K562 (cell line): Measurements from ENCODE around the gene ARHGAP23. TPM values are rescaled to one million over a fixed set of nuclear protein-coding genes. Genes with fewer than 3 reads are reported as not detected.
A peak's percentile ranks its signal among the peaks of the same experiment; 100 is the strongest.

Source experiments
- ATAC-seq: fragments of 200-7000 bp; cut with Tn5 transposase; 3 replicates; pipeline ENCODE4 v1.9.1; 2020; ENCODE audit warnings: moderate library complexity
- BruUV-seq: library from RNA; stranded (reverse); fragments of 400-500 nt; replicated peaks from 2 replicates; lab custom pipeline; 2021; lab: Mats Ljungman, UMichigan
- CTCF ChIA-PET: fragments of 300-600 bp; formaldehyde crosslinking; extraction: SDS; loops from one replicate; lab custom pipeline; 2021; ENCODE audit warnings: low intra/inter-chr PET ratio; lab: Yijun Ruan, JAX
- POLR2A ChIA-PET: fragments of 300-600, 350-650 bp; sonication (Branson Sonifier 250); formaldehyde crosslinking; extraction: SDS; loops from one replicate; lab custom pipeline; 2021; ENCODE audit warnings: antibody characterized with exemption, inconsistent platforms; lab: Yijun Ruan, JAX
- DNase-seq, 4 experiments: peaks; one replicate each; pipeline versions ENCODE4 v3.0.0 to v3.0.0-alpha.2; 2011 to 2018; ENCODE audit warnings: low spot score in 3 of 4, mixed read lengths in 3 of 4; ENCODE audit errors: extremely low read depth in 1 of 4
- FAIRE-seq: peaks from 2 replicates; lab custom pipeline; 2011; peaks lifted over from hg19 to GRCh38; lab: Jason Lieb, UNC
- H2AFZ ChIP-seq: 2 replicates; pipeline ENCODE4 v1.6.0; 2011; ENCODE audit warnings: low read depth, low read length, control low read depth, inconsistent platforms
- H3K27ac ChIP-seq: fragments of 200-600 bp; 3 replicates; pipeline ENCODE4 v1.8.0; 2011; ENCODE audit warnings: low read depth, mild to moderate bottlenecking, control low read depth, inconsistent platforms, low read length, moderate library complexity, mixed read lengths; ENCODE audit errors: extremely low read depth
- H3K27me3 ChIP-seq, 2 experiments: fragments of 300-600 bp in 1 of 2; 2 replicates in 1 of 2; 3 replicates in 1 of 2; pipeline versions ENCODE4 v1.6.0 to v1.8.0; 2011; ENCODE audit warnings: inconsistent platforms in 2 of 2, low read length in 2 of 2, mild to moderate bottlenecking in 1 of 2, mixed read lengths in 1 of 2, moderate library complexity in 1 of 2; ENCODE audit not compliant: control insufficient read depth in 2 of 2, insufficient read depth in 2 of 2
- H3K36me3 ChIP-seq: fragments of 300-600 bp; 3 replicates; pipeline ENCODE4 v1.8.0; 2011; ENCODE audit warnings: mild to moderate bottlenecking, low read length, inconsistent platforms; ENCODE audit not compliant: control insufficient read depth, insufficient read depth
- H3K4me1 ChIP-seq, 2 experiments: fragments of 200-600 bp in 1 of 2; replicated peaks in 1 of 2; 2 replicates in 1 of 2; 3 replicates in 1 of 2; pipeline versions ENCODE4 v1.5.1 to v1.8.0; 2011; ENCODE audit warnings: inconsistent platforms in 2 of 2, low read length in 2 of 2, mild to moderate bottlenecking in 1 of 2, mixed read lengths in 1 of 2, moderate library complexity in 1 of 2; ENCODE audit not compliant: control insufficient read depth in 2 of 2, insufficient read depth in 2 of 2
- H3K4me2 ChIP-seq: 2 replicates; pipeline ENCODE4 v1.6.1; 2011; ENCODE audit warnings: low read length, control low read depth, inconsistent platforms, mixed read lengths; ENCODE audit not compliant: insufficient read depth
- H3K4me3 ChIP-seq: fragments of 200-600 bp; sonication (generic), shearing (Covaris generic); 2 replicates; pipeline ENCODE4 v1.5.1; 2016; ENCODE audit warnings: control low read depth, inconsistent platforms
- H3K79me2 ChIP-seq: fragments of 200-600 bp; 3 replicates; pipeline ENCODE4 v1.8.0; 2011; ENCODE audit warnings: low read length, inconsistent platforms; ENCODE audit not compliant: control insufficient read depth, insufficient read depth
- H3K9ac ChIP-seq, 2 experiments: 2 replicates each; pipeline versions ENCODE4 v1.6.0 to v1.6.1; 2011; ENCODE audit warnings: low read depth in 2 of 2, low read length in 2 of 2, control low read depth in 1 of 2, inconsistent platforms in 1 of 2, mild to moderate bottlenecking in 1 of 2, mixed read lengths in 1 of 2; ENCODE audit not compliant: insufficient read depth in 1 of 2
- H3K9me1 ChIP-seq: one replicate; pipeline ENCODE4 v1.6.0; 2011; ENCODE audit warnings: inconsistent platforms, mild to moderate bottlenecking, low read length, moderate library complexity; ENCODE audit not compliant: control insufficient read depth, insufficient read depth
- H3K9me3 ChIP-seq: replicated peaks from 2 replicates; pipeline ENCODE4 v1.5.1; 2011; ENCODE audit warnings: low read depth, low read length, inconsistent platforms; ENCODE audit not compliant: control insufficient read depth, insufficient read depth
- H4K20me1 ChIP-seq: replicated peaks from 2 replicates; pipeline ENCODE4 v1.6.1; 2011; ENCODE audit warnings: low read length, inconsistent platforms, mixed read lengths; ENCODE audit not compliant: control insufficient read depth, insufficient read depth
- RFX1 ChIP-seq: fragments of 450-650 bp; IDR thresholded peaks from 2 replicates; pipeline ENCODE4 v1.6.1; 2016; ENCODE audit warnings: mild to moderate bottlenecking, moderate library complexity
- SAFB ChIP-seq: fragments of 200-400 bp; formaldehyde crosslinking; IDR thresholded peaks from 2 replicates; pipeline ENCODE4 v1.6.1; 2017; ENCODE audit warnings: low read depth, low read length, borderline replicate concordance
- WGBS: fragments of 100-300 bp; shearing (Covaris generic); methylation state at CpG from one replicate; pipeline ENCODE4 v1.1.6; 2016; ENCODE audit warnings: low coverage, mixed read lengths; ENCODE audit not compliant: insufficient coverage; ENCODE audit errors: missing lambda C conversion rate; 5-methylcytosine and 5-hydroxymethylcytosine counted together
- in situ Hi-C: fragments of 300-500 bp; cut with MboI; formaldehyde crosslinking; loops from 4 replicates; pipeline ENCODE4 v1.15.0; 2018; ENCODE audit warnings: inconsistent platforms, mixed read lengths
- intact Hi-C: fragments of 100-400 bp; cut with micrococcal nuclease; formaldehyde crosslinking; loops from 2 replicates; pipeline ENCODE4 v1.14.2; 2022
- polyA plus RNA-seq, 8 experiments: library from polyadenylated mRNA; depleted of rRNA in 4 of 8; stranded (reverse) in 5 of 8; unstranded in 3 of 8; fragments of >200 nt; fragmentation: Nextera tagmentation in 2 of 8; fragmentation: Illumina TruSeq in 1 of 8; extraction: Ambion mirVana in 2 of 8; extraction: Trizol in 1 of 8; gene quantifications; 2 replicates each; pipeline versions ENCODE4 v1.2.1 to v1.2.3, GENCODE V29; 2011 to 2014; ENCODE audit warnings: inconsistent platforms in 1 of 8, missing spikeins in 1 of 8
- total RNA-seq, 7 experiments: library from RNA; depleted of rRNA in 6 of 7; stranded (reverse); fragments of >200 nt in 6 of 7; fragmentation: Illumina TruSeq in 2 of 7; extraction: Trizol in 2 of 7; gene quantifications; 2 replicates each; pipeline versions ENCODE4 v1.2.1 to v1.2.3, GENCODE V29; 2011 to 2021; ENCODE audit warnings: low replicate concordance in 1 of 7
- TF ChIP-seq, protein P1 (sequence below): sonication (generic); formaldehyde crosslinking; IDR thresholded peaks from 2 replicates; pipeline ENCODE4 v1.8.1; 2023; ENCODE audit warnings: mild to moderate bottlenecking, missing genetic modification reagents
- TF ChIP-seq, protein P2 (sequence below), 3 experiments: IDR thresholded peaks in 2 of 3; conservative IDR thresholded peaks in 1 of 3; 2 replicates each; pipeline ENCODE4 v1.5.1; 2011 to 2012; ENCODE audit warnings: low read length in 3 of 3, mild to moderate bottlenecking in 3 of 3, control low read depth in 2 of 3, improper control_type of control experiment in 1 of 3, inconsistent platforms in 1 of 3, low read depth in 1 of 3, mixed read lengths in 1 of 3, moderate library complexity in 1 of 3; ENCODE audit not compliant: insufficient read depth in 2 of 3

Gene ARHGAP23
- total and polyA plus RNA-seq, 9 of the 15 experiments (the other 6 are each of a cell fraction or from before 2014, with no cell fraction given): 0.01 to 2.7 (median 0.70) TPM

DNA sequence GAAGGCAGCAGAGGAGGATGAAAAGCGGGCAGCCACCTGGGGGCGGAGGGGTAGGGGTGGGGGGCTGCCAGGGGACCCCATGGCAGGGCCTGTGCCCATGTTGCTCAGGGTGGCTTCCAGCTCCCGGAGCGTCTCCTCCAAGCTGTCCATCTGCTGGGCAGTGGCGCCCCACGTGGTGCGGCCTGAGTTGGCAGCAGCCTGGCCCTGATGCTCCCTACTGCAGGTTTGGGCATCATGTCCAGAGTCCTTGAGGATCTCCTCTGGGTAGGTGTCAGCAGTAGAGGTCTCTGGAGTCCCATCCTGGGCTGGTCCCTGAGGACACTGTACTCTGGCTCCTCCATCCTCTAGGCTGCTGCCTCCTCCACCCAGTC, 116.6 kb downstream of the ARHGAP23 start:
- Histone ChIP-seq H3K36me3 (no peaks in the 10 kb centered on the region), H3K9me3 (no peaks in the 10 kb centered on the region), H3K27ac (no peak overlapping the region), H4K20me1 (peaks cover 13% of the 10 kb centered on the region; the same call in 1 of the 2 replicates), H3K4me3 (no peak overlapping the region), H3K79me2 (no peaks in the 10 kb centered on the region), H3K9ac (no peak overlapping the region), H3K27me3 (peaks cover 22 to 75% of the 10 kb centered on the region in 2 experiments), H3K4me1 (peaks cover 0 to 11% of the 10 kb centered on the region in 2 experiments; a peak in 2 of 5 replicates), H3K9me1 (peaks cover 3% of the 10 kb centered on the region), H3K4me2 (no peak overlapping the region), H2AFZ (no peak overlapping the region)
- POLR2A ChIA-PET: interaction anchor here (0.7 to 1.2 kb wide), 3 partner anchors 9 to 130 kb away, joined by 3 read pairs; partner anchors contain the start of gene EPOP
- TF ChIP-seq, protein P1, sequence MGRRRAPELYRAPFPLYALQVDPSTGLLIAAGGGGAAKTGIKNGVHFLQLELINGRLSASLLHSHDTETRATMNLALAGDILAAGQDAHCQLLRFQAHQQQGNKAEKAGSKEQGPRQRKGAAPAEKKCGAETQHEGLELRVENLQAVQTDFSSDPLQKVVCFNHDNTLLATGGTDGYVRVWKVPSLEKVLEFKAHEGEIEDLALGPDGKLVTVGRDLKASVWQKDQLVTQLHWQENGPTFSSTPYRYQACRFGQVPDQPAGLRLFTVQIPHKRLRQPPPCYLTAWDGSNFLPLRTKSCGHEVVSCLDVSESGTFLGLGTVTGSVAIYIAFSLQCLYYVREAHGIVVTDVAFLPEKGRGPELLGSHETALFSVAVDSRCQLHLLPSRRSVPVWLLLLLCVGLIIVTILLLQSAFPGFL (CRISPR knock-in tag): no peak
- no peak for TF ChIP-seq RFX1
- TF ChIP-seq, protein P2, sequence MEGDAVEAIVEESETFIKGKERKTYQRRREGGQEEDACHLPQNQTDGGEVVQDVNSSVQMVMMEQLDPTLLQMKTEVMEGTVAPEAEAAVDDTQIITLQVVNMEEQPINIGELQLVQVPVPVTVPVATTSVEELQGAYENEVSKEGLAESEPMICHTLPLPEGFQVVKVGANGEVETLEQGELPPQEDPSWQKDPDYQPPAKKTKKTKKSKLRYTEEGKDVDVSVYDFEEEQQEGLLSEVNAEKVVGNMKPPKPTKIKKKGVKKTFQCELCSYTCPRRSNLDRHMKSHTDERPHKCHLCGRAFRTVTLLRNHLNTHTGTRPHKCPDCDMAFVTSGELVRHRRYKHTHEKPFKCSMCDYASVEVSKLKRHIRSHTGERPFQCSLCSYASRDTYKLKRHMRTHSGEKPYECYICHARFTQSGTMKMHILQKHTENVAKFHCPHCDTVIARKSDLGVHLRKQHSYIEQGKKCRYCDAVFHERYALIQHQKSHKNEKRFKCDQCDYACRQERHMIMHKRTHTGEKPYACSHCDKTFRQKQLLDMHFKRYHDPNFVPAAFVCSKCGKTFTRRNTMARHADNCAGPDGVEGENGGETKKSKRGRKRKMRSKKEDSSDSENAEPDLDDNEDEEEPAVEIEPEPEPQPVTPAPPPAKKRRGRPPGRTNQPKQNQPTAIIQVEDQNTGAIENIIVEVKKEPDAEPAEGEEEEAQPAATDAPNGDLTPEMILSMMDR (IDR thresholded peaks at IDR 0.05 in 2 of 3, conservative IDR thresholded peaks at IDR 0.05 in 1 of 3; ENCODE audit: insufficient read depth in 2 of 3, low read depth in 1 of 3, low read length in 3 of 3): peak in 2 of 3 experiments; percentile 5 to 33; a peak in 1 of 6 replicates
- no peak for TF ChIP-seq SAFB
- DNase-seq (no peak), ATAC-seq (no peak), FAIRE-seq (no peak)
- intact Hi-C loops (no loop called here), in situ Hi-C loops (no loop called here)
- 2% methylated on average over 5 of the region's 7 CpGs for WGBS
- BruUV-seq: no TSS peak
- CTCF ChIA-PET: no interaction called here
